ENCODE results near the gene C1orf210. TPM values are rescaled to one million over a fixed set of nuclear protein-coding genes. Genes with fewer than 3 reads are reported as not detected.

Gene C1orf210
- total RNA-seq, 1 experiment from 2014 or later, result not detected

DNA sequence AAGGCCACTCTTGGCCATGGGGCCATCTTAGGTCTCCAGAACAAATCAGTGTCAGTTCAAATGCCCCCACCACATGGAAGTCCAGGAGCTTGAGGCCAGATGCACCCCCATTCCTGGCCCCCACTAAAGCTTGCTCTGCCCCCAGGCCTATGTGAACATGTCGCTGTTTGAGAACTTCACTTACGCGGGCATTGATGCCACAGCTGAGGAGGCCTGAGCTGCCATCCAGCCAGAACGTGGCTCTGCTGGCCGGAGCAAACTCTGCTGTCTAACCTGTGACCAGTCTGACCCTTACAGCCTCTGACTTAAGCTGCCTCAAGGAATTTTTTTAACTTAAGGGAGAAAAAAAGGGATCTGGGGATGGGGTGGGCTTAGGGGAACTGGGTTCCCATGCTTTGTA is 37.1 kb upstream of the C1orf210 start:
- Histone ChIP-seq H3K27ac (ENCODE audit: low read length) (no peak overlapping the region), H3K36me3 (ENCODE audit: insufficient read depth, low read length) (no peaks in the 10 kb centered on the region; the same call in 1 of the 2 replicates), H3K9me3 (ENCODE audit: low read length) (peaks cover 3% of the 10 kb centered on the region; the same call in 1 of the 2 replicates), H3K9ac (ENCODE audit: low read length) (no peak overlapping the region), H3K9me2 (replicated peaks; ENCODE audit: insufficient read depth, low read length) (no peaks in the 10 kb centered on the region), H3K4me2 (ENCODE audit: low read depth, low read length, poor library complexity, severe bottlenecking) (no peak overlapping the region), H3K4me1 (ENCODE audit: low read length) (no peaks in the 10 kb centered on the region), H3K79me2 (ENCODE audit: low read length) (no peaks in the 10 kb centered on the region), H3K27me3 (ENCODE audit: low read length) (no peaks in the 10 kb centered on the region; the same call in 1 of the 2 replicates), H4K20me1 (ENCODE audit: insufficient read depth, low read depth, low read length) (no peaks in the 10 kb centered on the region), H3K4me3 (ENCODE audit: low read length) (no peak overlapping the region), H2AFZ (ENCODE audit: low read length) (no peak overlapping the region)
- DNase-seq, result no peak

DNA sequence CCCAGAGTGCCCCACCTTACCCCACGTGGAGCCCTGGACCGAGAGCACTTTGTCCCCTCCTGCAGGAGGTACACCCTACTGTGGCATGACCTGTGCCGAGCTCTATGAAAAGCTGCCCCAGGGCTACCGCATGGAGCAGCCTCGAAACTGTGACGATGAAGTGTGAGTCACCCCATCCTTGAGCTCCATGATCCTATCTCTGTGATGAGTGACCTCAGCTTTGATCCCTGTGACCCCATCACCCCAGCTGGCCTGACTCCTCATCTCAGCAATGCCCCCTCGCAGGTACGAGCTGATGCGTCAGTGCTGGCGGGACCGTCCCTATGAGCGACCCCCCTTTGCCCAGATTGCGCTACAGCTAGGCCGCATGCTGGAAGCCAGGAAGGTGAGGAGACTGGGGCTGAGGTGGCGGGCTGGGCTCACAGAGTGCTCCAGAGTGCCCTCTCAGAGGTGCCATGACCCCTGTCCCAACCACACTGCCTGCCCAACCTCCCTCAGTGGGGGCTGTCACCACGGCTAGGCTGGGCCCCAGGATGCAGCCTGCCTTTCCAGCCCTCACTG is 36.0 kb upstream of the C1orf210 start:
- Histone ChIP-seq H3K27ac (ENCODE audit: low read length) (no peak overlapping the region), H3K9ac (ENCODE audit: low read length) (no peak overlapping the region), H4K20me1 (ENCODE audit: insufficient read depth, low read depth, low read length) (no peaks in the 10 kb centered on the region), H3K36me3 (ENCODE audit: insufficient read depth, low read length) (no peaks in the 10 kb centered on the region; the same call in 1 of the 2 replicates), H3K9me3 (ENCODE audit: low read length) (peaks cover 3% of the 10 kb centered on the region; the same call in 1 of the 2 replicates), H3K4me2 (ENCODE audit: low read depth, low read length, poor library complexity, severe bottlenecking) (no peak overlapping the region), H3K9me2 (replicated peaks; ENCODE audit: insufficient read depth, low read length) (no peaks in the 10 kb centered on the region), H3K4me3 (ENCODE audit: low read length) (no peak overlapping the region), H2AFZ (ENCODE audit: low read length) (no peak overlapping the region), H3K79me2 (ENCODE audit: low read length) (no peaks in the 10 kb centered on the region), H3K27me3 (ENCODE audit: low read length) (no peaks in the 10 kb centered on the region; the same call in 1 of the 2 replicates), H3K4me1 (ENCODE audit: low read length) (no peaks in the 10 kb centered on the region)
- DNase-seq, result no peak

DNA sequence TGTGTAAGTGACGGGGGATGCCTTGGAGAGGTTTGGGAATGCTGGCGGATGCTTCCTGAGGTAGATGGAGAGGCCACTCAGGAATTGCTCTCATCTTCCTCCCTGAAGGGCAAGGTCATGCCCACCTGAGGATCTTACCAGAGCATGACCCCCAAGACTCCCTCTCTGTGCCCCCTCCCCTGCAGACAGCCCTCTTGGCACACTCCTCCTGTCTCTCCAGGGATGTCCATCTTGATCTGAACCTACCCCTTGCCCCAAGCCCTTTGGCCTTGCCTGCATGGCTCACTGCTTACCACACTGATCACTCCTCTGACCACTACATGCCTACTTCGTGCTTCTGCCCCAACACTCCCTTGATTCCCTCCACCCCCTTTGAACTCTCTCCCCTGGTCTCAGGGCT is 34.4 kb upstream of the C1orf210 start:
- Histone ChIP-seq H3K27ac (ENCODE audit: low read length) (no peak overlapping the region), H3K79me2 (ENCODE audit: low read length) (no peaks in the 10 kb centered on the region), H3K27me3 (ENCODE audit: low read length) (no peaks in the 10 kb centered on the region), H3K4me2 (ENCODE audit: low read depth, low read length, poor library complexity, severe bottlenecking) (no peak overlapping the region), H3K9me3 (ENCODE audit: low read length) (no peaks in the 10 kb centered on the region), H3K9me2 (replicated peaks; ENCODE audit: insufficient read depth, low read length) (no peaks in the 10 kb centered on the region), H3K36me3 (ENCODE audit: insufficient read depth, low read length) (no peaks in the 10 kb centered on the region), H3K4me3 (ENCODE audit: low read length) (no peak overlapping the region), H3K4me1 (ENCODE audit: low read length) (no peaks in the 10 kb centered on the region), H4K20me1 (ENCODE audit: insufficient read depth, low read depth, low read length) (no peaks in the 10 kb centered on the region), H3K9ac (ENCODE audit: low read length) (no peak overlapping the region), H2AFZ (ENCODE audit: low read length) (no peak overlapping the region)
- DNase-seq, result no peak

DNA sequence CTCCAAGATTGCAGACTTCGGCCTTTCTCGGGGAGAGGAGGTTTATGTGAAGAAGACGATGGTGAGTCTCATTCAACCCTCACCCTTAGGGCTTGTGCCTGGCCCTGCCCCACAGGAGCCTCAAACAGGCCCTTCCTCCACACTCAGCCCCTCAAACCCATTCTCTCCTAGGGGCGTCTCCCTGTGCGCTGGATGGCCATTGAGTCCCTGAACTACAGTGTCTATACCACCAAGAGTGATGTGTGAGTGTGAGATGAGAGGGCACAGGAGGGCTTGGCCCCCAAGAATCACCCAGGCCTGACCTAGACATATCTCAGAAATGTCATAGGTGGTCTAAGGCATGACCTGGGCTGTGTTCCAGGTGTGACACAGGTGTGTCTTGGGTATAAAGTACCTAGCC is 33.9 kb upstream of the C1orf210 start:
- Histone ChIP-seq H2AFZ (ENCODE audit: low read length) (no peak overlapping the region), H3K4me1 (ENCODE audit: low read length) (no peaks in the 10 kb centered on the region), H3K9ac (ENCODE audit: low read length) (no peak overlapping the region), H3K79me2 (ENCODE audit: low read length) (no peaks in the 10 kb centered on the region), H3K27ac (ENCODE audit: low read length) (no peak overlapping the region), H3K4me2 (ENCODE audit: low read depth, low read length, poor library complexity, severe bottlenecking) (no peak overlapping the region), H3K9me2 (replicated peaks; ENCODE audit: insufficient read depth, low read length) (no peaks in the 10 kb centered on the region), H3K9me3 (ENCODE audit: low read length) (no peaks in the 10 kb centered on the region), H3K4me3 (ENCODE audit: low read length) (no peak overlapping the region), H3K36me3 (ENCODE audit: insufficient read depth, low read length) (no peaks in the 10 kb centered on the region), H3K27me3 (ENCODE audit: low read length) (no peaks in the 10 kb centered on the region), H4K20me1 (ENCODE audit: insufficient read depth, low read depth, low read length) (no peaks in the 10 kb centered on the region)
- DNase-seq, result no peak

DNA sequence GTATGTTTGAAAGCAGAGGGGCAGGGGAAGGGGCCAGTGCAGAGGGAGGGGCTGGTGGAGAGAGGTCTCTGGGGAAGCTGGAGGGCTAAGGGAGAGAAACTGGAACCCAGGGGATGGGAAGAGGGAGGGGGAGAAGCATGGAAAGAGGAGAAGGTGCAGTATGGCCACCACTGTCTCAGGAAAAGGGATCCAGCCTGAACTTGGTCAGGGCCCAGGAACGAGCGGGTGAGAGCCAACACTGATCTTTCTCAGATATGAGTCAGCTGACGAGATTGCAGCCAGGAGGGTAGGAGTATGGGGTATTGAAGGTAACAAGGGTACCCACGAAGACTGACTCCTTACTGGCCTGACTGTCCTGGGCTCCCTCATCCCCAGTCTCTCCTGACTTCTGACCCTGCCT is 33.5 kb upstream of the C1orf210 start:
- no peaks in the 10 kb centered on the region for H3K36me3 ChIP-seq (ENCODE audit: insufficient read depth, low read length)

DNA sequence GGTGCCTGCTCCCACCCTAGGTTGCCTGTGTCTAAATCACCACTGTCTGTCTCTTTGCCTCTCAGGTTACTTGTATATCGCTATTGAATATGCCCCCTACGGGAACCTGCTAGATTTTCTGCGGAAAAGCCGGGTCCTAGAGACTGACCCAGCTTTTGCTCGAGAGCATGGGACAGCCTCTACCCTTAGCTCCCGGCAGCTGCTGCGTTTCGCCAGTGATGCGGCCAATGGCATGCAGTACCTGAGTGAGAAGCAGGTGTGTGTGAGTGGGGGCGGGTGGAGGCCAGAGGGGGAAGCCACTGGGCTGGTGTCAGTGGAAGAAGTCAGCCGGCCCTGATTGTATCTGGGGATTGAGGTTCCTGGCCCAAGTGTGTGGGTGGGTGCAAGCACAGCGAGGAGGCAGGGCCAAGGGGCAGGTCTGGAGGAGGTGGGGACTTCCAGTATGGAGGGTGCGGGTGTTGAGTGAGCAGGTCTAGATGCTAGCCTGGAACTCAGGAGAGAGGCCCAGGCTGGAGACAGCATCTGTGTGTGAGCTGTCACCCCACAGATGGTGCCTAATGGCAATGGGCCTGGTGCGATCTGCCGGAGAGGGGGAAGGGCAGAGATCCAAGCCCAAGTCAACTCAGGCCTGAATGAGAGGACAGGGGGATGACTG is 32.6 kb upstream of the C1orf210 start:
- H3K9me2 ChIP-seq (replicated peaks; ENCODE audit: insufficient read depth, low read length), result no peaks in the 10 kb centered on the region
- H4K20me1 ChIP-seq (ENCODE audit: insufficient read depth, low read depth, low read length), result no peaks in the 10 kb centered on the region
- H3K36me3 ChIP-seq (ENCODE audit: insufficient read depth, low read length), result no peaks in the 10 kb centered on the region
- no peak for DNase-seq
- H3K27me3 ChIP-seq (ENCODE audit: low read length), result no peaks in the 10 kb centered on the region
- H3K4me1 ChIP-seq (ENCODE audit: low read length), result no peaks in the 10 kb centered on the region
- no peaks in the 10 kb centered on the region for H3K9me3 ChIP-seq (ENCODE audit: low read length)
- H3K27ac ChIP-seq (ENCODE audit: low read length), result no peak overlapping the region
- H3K4me2 ChIP-seq (ENCODE audit: low read depth, low read length, poor library complexity, severe bottlenecking), result no peak overlapping the region
- no peak overlapping the region for H3K4me3 ChIP-seq (ENCODE audit: low read length)
- H2AFZ ChIP-seq (ENCODE audit: low read length), result no peak overlapping the region
- no peaks in the 10 kb centered on the region for H3K79me2 ChIP-seq (ENCODE audit: low read length)
- no peak overlapping the region for H3K9ac ChIP-seq (ENCODE audit: low read length)

More for the DNA sequence above, 33.5 kb upstream of the C1orf210 start:
- H3K9me3 ChIP-seq (ENCODE audit: low read length), result no peaks in the 10 kb centered on the region
- no peaks in the 10 kb centered on the region for H3K79me2 ChIP-seq (ENCODE audit: low read length)
- H3K9me2 ChIP-seq (replicated peaks; ENCODE audit: insufficient read depth, low read length), result no peaks in the 10 kb centered on the region
- H4K20me1 ChIP-seq (ENCODE audit: insufficient read depth, low read depth, low read length), result no peaks in the 10 kb centered on the region
- no peak overlapping the region for H3K9ac ChIP-seq (ENCODE audit: low read length)
- no peak overlapping the region for H3K27ac ChIP-seq (ENCODE audit: low read length)
- no peaks in the 10 kb centered on the region for H3K4me1 ChIP-seq (ENCODE audit: low read length)
- no peak overlapping the region for H3K4me3 ChIP-seq (ENCODE audit: low read length)
- no peak overlapping the region for H2AFZ ChIP-seq (ENCODE audit: low read length)
- no peaks in the 10 kb centered on the region for H3K27me3 ChIP-seq (ENCODE audit: low read length)
- DNase-seq, result no peak
- no peak overlapping the region for H3K4me2 ChIP-seq (ENCODE audit: low read depth, low read length, poor library complexity, severe bottlenecking)

DNA sequence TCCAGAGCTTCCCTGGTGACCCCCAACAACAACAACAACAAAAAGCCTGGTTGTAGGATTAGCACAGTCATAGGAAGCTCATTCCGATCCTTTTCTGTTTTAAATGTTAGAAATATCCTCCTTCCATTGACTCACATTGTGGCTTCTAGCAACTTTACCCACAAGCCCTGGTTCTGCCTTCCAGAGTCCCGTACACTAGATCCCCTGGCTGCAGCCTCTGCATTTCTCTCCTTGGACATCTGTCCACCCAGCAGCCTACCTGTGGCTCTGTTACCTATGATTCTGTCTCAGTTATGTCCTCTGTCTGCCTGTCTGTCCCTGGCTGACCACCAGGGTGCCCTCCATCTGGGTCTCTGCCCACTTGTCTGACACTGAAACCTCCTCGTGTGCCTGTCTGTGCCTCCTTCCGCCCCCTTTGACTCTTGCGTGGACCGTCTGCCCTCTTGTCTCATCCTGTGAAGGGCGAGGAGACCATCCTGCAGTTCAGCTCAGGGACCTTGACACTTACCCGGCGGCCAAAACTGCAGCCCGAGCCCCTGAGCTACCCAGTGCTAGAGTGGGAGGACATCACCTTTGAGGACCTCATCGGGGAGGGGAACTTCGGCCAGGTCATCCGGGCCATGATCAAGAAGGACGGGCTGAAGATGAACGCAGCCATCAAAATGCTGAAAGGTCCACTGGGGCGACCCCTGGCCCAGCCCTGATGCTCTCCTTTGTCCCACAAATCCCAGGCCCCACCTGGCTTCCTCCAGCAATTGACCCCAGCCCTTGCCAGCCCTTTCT is 31.5 kb upstream of the C1orf210 start:
- no peak overlapping the region for H3K4me3 ChIP-seq (ENCODE audit: low read length)
- no peaks in the 10 kb centered on the region for H4K20me1 ChIP-seq (ENCODE audit: insufficient read depth, low read depth, low read length)
- no peaks in the 10 kb centered on the region for H3K27me3 ChIP-seq (ENCODE audit: low read length)
- H3K9me2 ChIP-seq (replicated peaks; ENCODE audit: insufficient read depth, low read length), result no peaks in the 10 kb centered on the region
- no peaks in the 10 kb centered on the region for H3K9me3 ChIP-seq (ENCODE audit: low read length)
- H3K27ac ChIP-seq (ENCODE audit: low read length), result no peak overlapping the region
- no peaks in the 10 kb centered on the region for H3K4me1 ChIP-seq (ENCODE audit: low read length)
- no peaks in the 10 kb centered on the region for H3K36me3 ChIP-seq (ENCODE audit: insufficient read depth, low read length)
- DNase-seq, result no peak
- no peak overlapping the region for H3K4me2 ChIP-seq (ENCODE audit: low read depth, low read length, poor library complexity, severe bottlenecking)
- H3K79me2 ChIP-seq (ENCODE audit: low read length), result no peaks in the 10 kb centered on the region
- H2AFZ ChIP-seq (ENCODE audit: low read length), result no peak overlapping the region
- H3K9ac ChIP-seq (ENCODE audit: low read length), result no peak overlapping the region

DNA sequence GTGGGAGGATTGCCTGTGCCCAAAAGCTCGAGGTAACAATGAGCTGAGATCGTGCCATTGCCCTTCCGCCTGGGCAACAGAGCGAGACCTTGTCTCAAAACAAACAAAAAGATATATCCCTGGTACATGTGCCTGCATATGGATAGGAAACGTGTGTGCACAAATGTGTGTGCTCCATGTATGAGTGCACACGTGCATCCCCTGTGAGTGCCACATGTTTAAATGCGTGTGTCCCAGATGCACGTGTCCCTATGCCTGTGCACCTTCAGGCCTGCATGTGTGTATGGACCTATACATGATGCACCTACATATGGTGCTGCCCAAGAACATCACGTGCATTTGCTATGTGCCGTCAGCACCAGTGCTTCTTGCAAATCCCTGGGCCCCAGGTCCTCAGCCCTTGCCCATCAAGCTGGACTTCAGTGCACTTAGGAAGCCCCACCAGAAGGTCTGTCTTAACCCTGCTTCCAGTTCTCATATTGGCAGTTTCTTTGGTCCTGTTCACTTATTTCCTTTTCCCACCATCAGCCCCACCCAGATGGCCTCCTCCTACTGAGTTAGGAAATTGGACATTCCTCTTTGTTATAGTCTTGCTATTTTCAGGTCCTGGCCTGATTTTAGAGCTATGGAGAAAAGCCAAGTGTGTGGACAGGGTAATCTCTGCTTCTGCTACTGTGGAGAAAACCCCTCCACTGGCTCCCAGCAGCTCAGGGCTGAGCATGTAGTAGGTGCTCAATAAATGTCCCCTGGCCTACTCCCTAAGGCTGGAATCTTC is 30.8 kb upstream of the C1orf210 start:
- no peaks in the 10 kb centered on the region for H4K20me1 ChIP-seq (ENCODE audit: insufficient read depth, low read depth, low read length)
- H3K27me3 ChIP-seq (ENCODE audit: low read length), result no peaks in the 10 kb centered on the region
- no peaks in the 10 kb centered on the region for H3K9me3 ChIP-seq (ENCODE audit: low read length)
- no peak overlapping the region for H2AFZ ChIP-seq (ENCODE audit: low read length)
- H3K4me3 ChIP-seq (ENCODE audit: low read length), result no peak overlapping the region
- no peak overlapping the region for H3K9ac ChIP-seq (ENCODE audit: low read length)
- no peak overlapping the region for H3K27ac ChIP-seq (ENCODE audit: low read length)
- H3K36me3 ChIP-seq (ENCODE audit: insufficient read depth, low read length), result no peaks in the 10 kb centered on the region
- H3K79me2 ChIP-seq (ENCODE audit: low read length), result no peaks in the 10 kb centered on the region
- H3K4me1 ChIP-seq (ENCODE audit: low read length), result no peaks in the 10 kb centered on the region
- H3K4me2 ChIP-seq (ENCODE audit: low read depth, low read length, poor library complexity, severe bottlenecking), result no peak overlapping the region
- no peaks in the 10 kb centered on the region for H3K9me2 ChIP-seq (replicated peaks; ENCODE audit: insufficient read depth, low read length)
- no peak for DNase-seq
